Measurements from ENCODE around the gene ESAM. TPM values are rescaled to one million over a fixed set of nuclear protein-coding genes. Genes with fewer than 3 reads are reported as not detected.
A peak's percentile ranks its signal among the peaks of the same experiment; 100 is the strongest.

The ESAM gene
- total RNA-seq, 1 experiment from 2014 or later, result 0.92 TPM

GRCh38 chr11:124763156-124763947 is 1.3 kb upstream of the ESAM start:
- DNase-seq, result peak; percentile 84
- Histone ChIP-seq H4K20me1 (ENCODE audit: control insufficient read depth, insufficient read depth, insufficient read length) (no peaks in the 10 kb centered on the region), H3K79me1 (ENCODE audit: insufficient read depth, low read depth, low read length, poor library complexity, severe bottlenecking) (no peaks in the 10 kb centered on the region), H2BK5ac (ENCODE audit: insufficient read length, low read length) (no peak overlapping the region), H2AFZ (ENCODE audit: low read length) (no peak overlapping the region), H3K56ac (ENCODE audit: insufficient read length, low read depth, low read length) (no peak overlapping the region), H4K91ac (ENCODE audit: insufficient read length, low read depth, low read length) (no peak overlapping the region), H3T11ph (ENCODE audit: low read length) (no peak overlapping the region), H3K4ac (ENCODE audit: low read depth, low read length) (no peak overlapping the region), H3K79me2 (ENCODE audit: insufficient read depth, low read length) (no peaks in the 10 kb centered on the region), H3K9ac (ENCODE audit: extremely low read depth, insufficient read length, low read length) (no peak overlapping the region), H2BK20ac (ENCODE audit: low read depth, low read length, poor library complexity, severe bottlenecking) (no peak overlapping the region), H2BK120ac (ENCODE audit: low read depth, low read length, poor library complexity, severe bottlenecking) (no peak overlapping the region), H3K23ac (ENCODE audit: insufficient read length, low read depth, low read length) (no peak overlapping the region), H3K27ac (ENCODE audit: insufficient read length, low read depth, low read length) (no peak overlapping the region), H2AK5ac (ENCODE audit: insufficient read length, low read length) (no peak overlapping the region), H4K5ac (ENCODE audit: insufficient read length, low read depth, low read length) (no peak overlapping the region), H3K23me2 (ENCODE audit: insufficient read length, low read depth, low read length, poor library complexity, severe bottlenecking) (peaks cover 24% of the 10 kb centered on the region), H4K8ac (replicated peaks; ENCODE audit: insufficient read length, low read depth, low read length) (no peak overlapping the region), H3K14ac (ENCODE audit: insufficient read depth, low read length) (no peak overlapping the region), H3K4me1 (ENCODE audit: insufficient read depth, low read length) (no peaks in the 10 kb centered on the region), H3K9me3 (ENCODE audit: control insufficient read depth, low read depth, low read length) (no peaks in the 10 kb centered on the region), H2BK12ac (ENCODE audit: insufficient read length, low read depth, low read length) (no peak overlapping the region), H3K4me2 (ENCODE audit: insufficient read depth, insufficient read length, low read length) (peak overlapping the region; percentile 70), H3K27me3 (ENCODE audit: insufficient read depth, low read length) (peaks cover 37% of the 10 kb centered on the region), H3K18ac (ENCODE audit: insufficient read length, low read depth, low read length) (no peak overlapping the region), H2BK15ac (ENCODE audit: low read depth, low read length) (no peak overlapping the region)
- Mint-ChIP-seq H3K4me3 (peak overlapping the region; percentile 75 to 90), H3K4me1 (peaks cover 28 to 36% of the 10 kb centered on the region in 2 experiments), H3K36me3 (ENCODE audit: insufficient read depth in 1 of 3, low read depth in 3 of 3) (peaks cover 8 to 13% (median 9%) of the 10 kb centered on the region in 3 experiments; a peak in 6 of 7 replicates), H3K27me3 (ENCODE audit: low read depth) (peaks cover 45% of the 10 kb centered on the region), H3K9me3 (no peaks in the 10 kb centered on the region), H3K27ac (peak overlapping the region in 1 of 3 experiments; percentile 79; a peak in 2 of 7 replicates)
- peak; percentile 81 for TF ChIP-seq CTCF (conservative IDR thresholded peaks at IDR 0.05)
- no CpG with 5 or more reads among the region's 21 CpGs for WGBS (ENCODE audit: extremely low coverage, insufficient read length, low lambda C conversion rate)

Data from H9 (cell line).